T-helper 1 cell (primary cell): ENCODE data around the gene ZBTB48.
"Not testable (repeated sequence)": the region's sequence is repeated elsewhere in the genome, so short reads cannot be mapped to it uniquely, and the experiment has no call there.

ENCODE experiments used
- DNase-seq, 5 donors: peaks; one replicate each; pipeline ENCODE4 v3.0.0-alpha.2; 2012 to 2020

The ZBTB48 gene

GRCh38 chr1:6635910-6636760 lies 56.3 kb downstream of the ZBTB48 start:
- DNase-seq, result no peak

DNA sequence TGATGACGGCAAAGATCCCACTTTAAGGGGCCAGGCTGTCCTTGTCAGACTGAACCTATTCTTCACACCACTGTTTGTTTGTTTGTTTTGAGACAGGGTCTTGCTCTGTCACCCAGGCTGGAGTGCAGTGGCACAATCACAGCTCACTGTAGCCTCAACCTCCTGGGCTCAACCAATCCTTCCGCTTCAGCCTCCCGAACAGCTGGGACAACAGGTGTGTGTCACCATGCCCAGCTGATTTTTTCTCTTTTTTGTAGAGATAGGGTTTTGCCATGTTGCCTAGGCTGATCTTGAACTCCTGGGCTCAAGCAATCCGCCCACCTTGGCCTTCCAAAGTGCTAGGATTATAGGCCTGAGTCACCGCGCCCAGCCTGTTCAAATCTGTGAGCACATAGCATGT lies 57.0 kb downstream of the ZBTB48 start:
- DNase-seq, result not testable (repeated sequence)

DNA sequence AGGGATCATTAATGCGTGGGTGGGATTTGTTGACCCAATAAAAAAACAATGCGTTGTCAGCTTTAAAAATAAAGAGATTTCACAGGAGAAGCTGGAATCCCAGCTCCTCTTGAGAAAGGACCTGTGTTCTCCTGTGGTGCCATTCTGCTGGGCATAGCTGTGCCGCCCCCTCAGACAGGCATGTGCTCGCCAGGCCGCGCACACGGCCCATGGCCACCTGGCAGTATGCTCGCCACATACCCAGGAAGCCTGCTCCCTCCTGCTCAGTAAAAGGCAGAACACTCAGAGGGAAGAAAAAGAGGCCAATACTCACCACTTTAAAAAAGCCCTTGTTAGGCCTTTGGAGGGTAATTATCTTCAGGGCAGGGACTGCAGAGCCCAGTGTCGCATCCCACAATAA lies 58.0 kb downstream of the ZBTB48 start:
- no peak for DNase-seq

- DNase-seq, result no peak
Measured at GRCh38 chr1:6638226-6638625, 58.4 kb downstream of the ZBTB48 start.
